ENCODE results near the gene PLCB3.

PLCB3 gene

GRCh38 chr11:64234647-64235379 lies 16.5 kb upstream of the PLCB3 start:
- Histone ChIP-seq H3K4me1 (peaks cover 7 to 52% (median 38%) of the 10 kb centered on the region in 4 donors), H3K9me3 (no peaks in the 10 kb centered on the region), H3K4me3 (peak overlapping the region; percentile 87 to 93), H3K27ac (peak overlapping the region; percentile 96 to 98), H3K27me3 (no peaks in the 10 kb centered on the region), H3K36me3 (peaks cover 6 to 29% (median 16%) of the 10 kb centered on the region in 3 donors)
- intact Hi-C loops (cut with DNase I; ENCODE audit: low total_unique reads): no loop called here
- no peak for TF ChIP-seq CTCF (IDR thresholded peaks at IDR 0.05)
- DNase-seq: peak; percentile 53 to 87

DNA sequence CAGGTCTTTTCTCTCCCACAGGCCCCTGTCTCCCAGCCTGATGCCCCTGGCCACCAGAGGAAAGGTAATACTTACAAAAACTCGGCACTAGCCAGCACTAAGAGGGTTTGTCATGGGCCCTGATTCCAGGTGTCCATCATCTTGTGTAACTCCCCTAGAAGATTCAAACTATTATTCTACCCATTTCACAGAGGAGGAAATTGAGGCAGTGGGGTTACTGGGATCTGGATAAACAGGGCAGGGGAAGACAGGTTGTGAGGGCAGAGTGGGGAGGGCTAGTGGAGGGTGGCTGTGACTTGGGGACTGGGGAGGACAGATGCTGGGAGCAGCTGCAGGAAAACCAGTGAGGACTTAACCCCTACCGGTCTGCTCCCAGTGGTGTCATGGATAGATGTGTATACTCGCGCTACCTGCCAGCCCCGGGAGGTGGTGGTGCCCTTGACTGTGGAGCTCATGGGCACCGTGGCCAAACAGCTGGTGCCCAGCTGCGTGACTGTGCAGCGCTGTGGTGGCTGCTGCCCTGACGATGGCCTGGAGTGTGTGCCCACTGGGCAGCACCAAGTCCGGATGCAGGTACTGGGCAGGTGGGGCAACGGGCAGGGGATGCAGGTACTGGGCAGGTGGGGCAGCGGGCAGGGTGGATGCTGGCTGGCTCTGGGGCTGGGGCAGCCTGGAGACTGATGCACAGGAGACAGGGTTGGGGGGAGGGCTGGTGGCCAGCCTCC lies 15.7 kb upstream of the PLCB3 start:
- Histone ChIP-seq H3K27me3 (no peaks in the 10 kb centered on the region), H3K4me3 (peak overlapping the region; percentile 87 to 93), H3K9me3 (no peaks in the 10 kb centered on the region), H3K4me1 (peaks cover 7 to 57% (median 44%) of the 10 kb centered on the region in 4 donors), H3K27ac (peak overlapping the region; percentile 96 to 98), H3K36me3 (peaks cover 6 to 29% (median 16%) of the 10 kb centered on the region in 3 donors)
- DNase-seq: no peak
- TF ChIP-seq CTCF (IDR thresholded peaks at IDR 0.05): no peak
- intact Hi-C loops (cut with DNase I; ENCODE audit: low total_unique reads): no loop called here

DNA sequence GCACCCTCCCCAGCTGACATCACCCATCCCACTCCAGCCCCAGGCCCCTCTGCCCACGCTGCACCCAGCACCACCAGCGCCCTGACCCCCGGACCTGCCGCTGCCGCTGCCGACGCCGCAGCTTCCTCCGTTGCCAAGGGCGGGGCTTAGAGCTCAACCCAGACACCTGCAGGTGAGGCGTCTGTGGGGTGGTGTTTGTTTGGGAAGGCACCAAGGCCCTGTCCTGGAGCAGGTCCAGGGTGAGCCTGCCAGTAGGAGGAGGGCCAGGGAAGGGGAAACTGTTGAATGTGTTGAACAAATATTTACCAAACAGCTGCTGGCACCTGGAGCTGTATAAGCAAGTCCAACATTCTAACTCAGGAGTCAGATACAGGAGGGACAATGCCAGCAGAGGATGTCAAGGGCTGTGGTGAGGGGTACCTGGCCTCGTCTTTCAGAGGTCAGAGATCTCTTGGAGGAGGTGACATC lies 13.8 kb upstream of the PLCB3 start:
- intact Hi-C loops (cut with DNase I; ENCODE audit: low total_unique reads): no loop called here
- H3K27ac ChIP-seq: no peak overlapping the region

DNA sequence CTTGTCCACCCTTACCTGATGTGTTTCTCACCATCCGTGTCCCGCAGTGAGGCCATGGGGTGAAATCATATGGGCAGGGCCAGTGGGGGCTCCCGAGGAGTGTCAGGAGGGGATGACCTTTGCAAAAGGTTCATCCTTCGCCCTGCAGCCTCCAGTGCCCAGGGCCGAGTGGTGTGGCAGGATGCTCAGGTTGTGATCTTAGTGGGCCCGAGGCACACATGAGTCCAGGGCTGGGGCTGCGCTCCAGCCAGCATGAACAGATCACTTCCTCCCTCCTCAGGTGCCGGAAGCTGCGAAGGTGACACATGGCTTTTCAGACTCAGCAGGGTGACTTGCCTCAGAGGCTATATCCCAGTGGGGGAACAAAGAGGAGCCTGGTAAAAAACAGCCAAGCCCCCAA lies 13.3 kb upstream of the PLCB3 start:
- DNase-seq: no peak
- Histone ChIP-seq H3K4me1 (peaks cover 7 to 49% (median 41%) of the 10 kb centered on the region in 4 donors), H3K27me3 (no peaks in the 10 kb centered on the region), H3K27ac (no peak overlapping the region), H3K36me3 (peaks cover 6 to 31% (median 16%) of the 10 kb centered on the region in 3 donors), H3K4me3 (no peak overlapping the region), H3K9me3 (no peaks in the 10 kb centered on the region)
- intact Hi-C loops (cut with DNase I; ENCODE audit: low total_unique reads): no loop called here
- no peak for TF ChIP-seq CTCF (IDR thresholded peaks at IDR 0.05)

More for the DNA sequence above, 13.8 kb upstream of the PLCB3 start:
- Histone ChIP-seq H3K36me3 (peaks cover 6 to 29% (median 16%) of the 10 kb centered on the region in 3 donors), H3K27me3 (no peaks in the 10 kb centered on the region), H3K9me3 (no peaks in the 10 kb centered on the region), H3K4me1 (peaks cover 7 to 48% (median 40%) of the 10 kb centered on the region in 4 donors), H3K4me3 (no peak overlapping the region)
- no peak for TF ChIP-seq CTCF (IDR thresholded peaks at IDR 0.05)
- no peak for DNase-seq

DNA sequence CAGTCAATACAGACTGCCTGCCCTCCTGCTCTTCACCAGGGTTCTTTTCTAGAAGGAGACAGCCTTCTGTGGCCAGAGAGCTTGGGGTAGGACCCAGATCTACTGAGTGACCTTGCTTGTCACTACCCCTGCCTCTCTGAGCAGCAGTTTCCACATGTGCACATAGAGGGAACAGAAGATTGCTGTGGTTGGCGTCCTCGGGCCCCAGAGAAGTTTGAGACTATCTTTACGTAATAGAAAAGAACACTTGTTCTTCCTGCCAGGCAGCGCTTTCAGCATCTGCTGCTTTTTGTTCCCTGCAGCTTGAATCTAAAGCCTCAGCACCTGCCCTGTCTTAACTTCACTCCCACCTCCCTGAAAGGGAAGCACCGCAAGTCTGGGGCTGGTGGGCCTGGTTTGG lies 12.3 kb upstream of the PLCB3 start:
- no peak for TF ChIP-seq CTCF (IDR thresholded peaks at IDR 0.05)
- H3K36me3 ChIP-seq: peaks cover 6 to 40% (median 16%) of the 10 kb centered on the region in 3 donors
- H3K27me3 ChIP-seq: no peaks in the 10 kb centered on the region
- no peak for DNase-seq
- no peaks in the 10 kb centered on the region for H3K9me3 ChIP-seq
- no peak overlapping the region for H3K27ac ChIP-seq
- H3K4me1 ChIP-seq: peaks cover 7 to 48% (median 38%) of the 10 kb centered on the region in 4 donors
- H3K4me3 ChIP-seq: no peak overlapping the region
- intact Hi-C loops (cut with DNase I; ENCODE audit: low total_unique reads): no loop called here
